Fibroblast of villous mesenchyme (primary cell): ENCODE data around the gene CCR7. TPM values are rescaled to one million over a fixed set of nuclear protein-coding genes. Genes with fewer than 3 reads are reported as not detected.

Experiments used
- DNase-seq: peaks from one replicate; pipeline ENCODE4 v3.0.0-alpha.2; 2010; ENCODE audit warnings: low read depth
- H3K4me3 ChIP-seq: 2 replicates; pipeline ENCODE4 v1.5.1; 2011; ENCODE audit warnings: low read depth, mild to moderate bottlenecking, low read length
- total RNA-seq: library from RNA; depleted of rRNA; stranded (reverse); fragments of >200 nt; gene quantifications from 2 replicates; pipeline ENCODE4 v1.2.3, GENCODE V29; 2012
- TF ChIP-seq, protein P1 (sequence below): IDR thresholded peaks from 2 replicates; pipeline ENCODE4 v1.5.1; 2012; ENCODE audit warnings: low read depth, mild to moderate bottlenecking, low read length; ENCODE audit not compliant: insufficient read depth

Gene CCR7
- total RNA-seq, 1 donor, result not detected

DNA sequence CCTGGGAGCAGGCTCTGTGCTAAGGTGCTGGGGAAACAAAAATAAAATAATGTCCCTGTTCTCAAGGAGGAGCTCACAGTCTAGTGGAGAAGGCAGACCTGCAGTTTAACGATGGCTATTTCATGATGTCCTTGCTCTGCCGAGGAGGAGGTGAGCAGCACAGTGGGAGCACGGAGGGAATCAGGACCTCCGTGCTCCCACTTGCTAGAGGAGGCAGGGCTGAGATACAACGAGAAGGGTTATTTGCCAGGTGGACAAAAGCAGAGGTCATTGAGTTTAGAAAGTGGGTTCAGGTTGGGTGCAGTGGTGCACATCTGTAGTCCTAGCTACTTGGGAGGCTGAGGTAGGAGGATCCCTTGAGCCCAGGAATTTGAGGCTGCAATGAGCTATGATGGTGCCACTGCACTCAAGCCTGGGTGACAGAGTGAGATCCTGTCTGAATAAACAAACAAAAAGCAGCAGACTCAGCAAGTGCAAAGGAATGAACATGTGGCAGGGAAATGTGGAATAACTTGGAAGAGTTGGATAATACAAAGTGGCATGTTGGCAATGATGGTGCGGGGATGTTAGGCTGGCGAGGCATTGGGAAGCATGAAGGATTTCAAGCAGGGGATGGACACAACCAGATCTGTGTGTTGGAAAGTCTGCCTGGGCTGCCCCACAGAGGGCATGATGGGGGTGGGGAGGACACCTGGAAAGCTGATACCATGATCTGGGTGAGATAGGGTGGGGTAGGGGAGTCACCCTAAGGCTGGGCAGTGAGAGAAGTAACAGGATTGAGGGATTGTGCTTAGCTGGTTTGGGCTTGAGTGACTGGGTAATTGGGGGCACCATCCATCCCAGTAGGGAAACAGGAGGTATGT, 51.0 kb downstream of the CCR7 start:
- H3K4me3 ChIP-seq, result no peak overlapping the region
- DNase-seq, result no peak
- TF ChIP-seq, protein P1, sequence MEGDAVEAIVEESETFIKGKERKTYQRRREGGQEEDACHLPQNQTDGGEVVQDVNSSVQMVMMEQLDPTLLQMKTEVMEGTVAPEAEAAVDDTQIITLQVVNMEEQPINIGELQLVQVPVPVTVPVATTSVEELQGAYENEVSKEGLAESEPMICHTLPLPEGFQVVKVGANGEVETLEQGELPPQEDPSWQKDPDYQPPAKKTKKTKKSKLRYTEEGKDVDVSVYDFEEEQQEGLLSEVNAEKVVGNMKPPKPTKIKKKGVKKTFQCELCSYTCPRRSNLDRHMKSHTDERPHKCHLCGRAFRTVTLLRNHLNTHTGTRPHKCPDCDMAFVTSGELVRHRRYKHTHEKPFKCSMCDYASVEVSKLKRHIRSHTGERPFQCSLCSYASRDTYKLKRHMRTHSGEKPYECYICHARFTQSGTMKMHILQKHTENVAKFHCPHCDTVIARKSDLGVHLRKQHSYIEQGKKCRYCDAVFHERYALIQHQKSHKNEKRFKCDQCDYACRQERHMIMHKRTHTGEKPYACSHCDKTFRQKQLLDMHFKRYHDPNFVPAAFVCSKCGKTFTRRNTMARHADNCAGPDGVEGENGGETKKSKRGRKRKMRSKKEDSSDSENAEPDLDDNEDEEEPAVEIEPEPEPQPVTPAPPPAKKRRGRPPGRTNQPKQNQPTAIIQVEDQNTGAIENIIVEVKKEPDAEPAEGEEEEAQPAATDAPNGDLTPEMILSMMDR, result no peak

DNA sequence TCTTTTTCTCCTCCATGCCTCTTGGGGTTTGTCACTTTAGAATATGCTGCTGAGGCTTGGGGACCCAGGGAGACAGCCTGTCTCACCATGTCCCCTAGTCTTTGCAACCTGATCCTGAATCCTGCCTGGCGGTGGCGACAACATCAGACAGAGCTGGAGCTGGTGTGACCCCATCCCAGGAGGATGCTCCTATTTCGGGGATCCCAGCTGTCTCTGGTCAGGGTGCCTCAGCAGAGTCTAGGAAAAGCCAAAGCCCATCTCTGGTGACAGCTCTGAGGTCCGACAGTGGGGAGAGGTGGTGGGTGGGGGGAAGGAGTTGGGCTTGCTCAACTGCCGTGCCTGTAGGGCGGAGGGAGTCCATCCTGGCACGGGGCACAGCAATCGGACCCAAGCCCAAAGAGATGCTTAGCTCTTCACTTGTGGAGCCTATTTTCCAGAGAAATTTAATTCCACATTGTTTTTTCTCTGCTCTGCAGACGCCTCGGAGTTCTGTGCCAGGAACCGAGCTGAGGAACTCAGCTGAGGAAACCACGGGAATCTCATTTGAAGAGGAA, 53.5 kb downstream of the CCR7 start:
- TF ChIP-seq, protein P1, result no peak
- DNase-seq, result no peak
- H3K4me3 ChIP-seq, result no peak overlapping the region

DNA sequence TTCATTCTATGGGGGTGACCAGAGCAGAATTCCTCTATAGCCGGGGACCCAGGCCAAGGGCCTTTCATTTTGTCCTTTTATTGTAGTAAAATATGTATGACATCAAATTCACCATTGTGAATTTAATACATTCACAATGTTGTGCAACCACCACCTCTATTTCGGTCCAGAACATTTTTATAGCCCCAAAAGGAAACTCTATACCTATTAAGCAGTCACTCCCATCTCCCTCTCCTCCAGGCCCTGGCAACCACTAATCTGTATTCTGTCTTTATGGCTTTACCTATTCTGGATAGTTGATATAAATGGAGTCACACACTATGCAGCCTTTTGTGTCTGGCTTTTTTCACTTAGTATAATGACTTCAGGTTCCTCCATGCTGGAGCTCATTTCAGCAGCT, 54.1 kb downstream of the CCR7 start:
- TF ChIP-seq, protein P1, result no peak
- H3K4me3 ChIP-seq, result no peak overlapping the region
- DNase-seq, result peak; percentile 31

DNA sequence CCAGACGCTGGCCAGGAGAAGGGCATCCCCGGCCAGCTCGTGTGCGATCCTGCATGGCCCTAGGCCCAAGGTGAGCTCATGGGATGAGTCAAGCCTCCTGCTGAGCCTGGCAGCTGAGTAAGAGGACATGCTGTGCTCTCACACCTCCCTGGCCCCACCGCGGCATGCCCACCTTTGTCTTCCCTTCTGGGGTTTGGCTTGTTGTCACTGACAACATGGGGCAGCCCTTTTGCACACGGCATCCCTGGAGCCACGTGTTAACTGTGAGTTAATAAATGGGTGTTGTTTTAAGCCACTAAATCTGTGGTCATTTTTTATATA, 55.0 kb downstream of the CCR7 start:
- H3K4me3 ChIP-seq, result no peak overlapping the region
- TF ChIP-seq, protein P1, result no peak
- no peak for DNase-seq

DNA sequence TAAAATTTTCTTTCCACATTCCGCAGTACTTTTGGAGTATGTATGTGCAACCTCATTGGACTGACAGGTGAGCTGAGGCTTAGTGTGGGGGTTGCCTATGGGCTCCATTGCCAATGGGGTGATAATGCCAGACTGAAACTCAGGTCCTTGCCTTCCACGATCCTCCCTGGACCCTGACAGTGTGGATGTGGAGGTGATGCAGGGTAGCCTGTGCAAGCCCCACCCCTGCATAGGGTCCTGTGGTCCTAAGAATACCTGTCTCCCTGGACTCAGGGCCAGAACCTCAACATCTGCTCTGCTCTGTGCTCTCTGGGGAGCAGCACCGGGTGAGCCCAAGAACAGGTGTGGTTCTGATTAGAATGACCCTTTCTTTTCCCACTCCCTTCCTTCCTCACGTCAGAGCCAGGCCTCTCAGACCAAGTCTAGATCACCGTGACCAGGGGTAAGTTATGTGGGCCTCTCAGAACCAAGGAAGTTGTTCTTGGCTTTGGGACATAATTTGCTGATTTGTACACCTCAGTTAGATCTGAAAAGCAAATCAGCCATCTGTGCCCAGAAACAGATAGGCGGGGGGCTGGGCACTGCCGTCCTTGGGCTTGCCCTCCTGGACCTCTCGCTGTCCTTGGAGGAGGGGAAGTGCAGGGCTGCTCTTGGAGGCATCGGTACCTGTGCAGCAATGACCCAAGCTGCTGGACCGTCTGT, 55.5 kb downstream of the CCR7 start:
- H3K4me3 ChIP-seq, result no peak overlapping the region
- TF ChIP-seq, protein P1, result no peak
- DNase-seq, result no peak

DNA sequence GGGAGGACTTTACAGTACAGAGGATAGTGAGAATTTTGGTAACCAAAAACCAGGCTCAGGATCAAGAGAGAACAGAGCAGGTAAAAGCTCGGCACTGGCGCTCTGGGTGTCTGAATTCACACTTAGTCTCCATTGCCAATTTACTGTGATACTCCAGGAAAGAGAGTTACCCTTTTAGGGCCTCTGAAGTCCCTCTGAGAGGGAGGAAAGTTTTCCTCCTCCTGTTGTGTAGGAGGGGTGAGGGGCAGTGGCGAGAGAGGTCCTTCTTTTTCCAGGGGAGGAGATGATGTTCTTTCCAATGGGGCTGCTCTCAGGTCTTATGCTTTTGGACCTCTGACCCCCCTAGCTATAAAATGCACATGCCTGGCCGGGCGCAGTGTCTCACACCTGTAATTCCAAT, 58.5 kb downstream of the CCR7 start:
- DNase-seq, result no peak
- no peak overlapping the region for H3K4me3 ChIP-seq
- TF ChIP-seq, protein P1, result no peak

Other genes with a start within 250 kb of the CCR7 start
- gene GJD3, start 200.7 kb downstream of the CCR7 start, total RNA-seq, result 2.2 and 2.9 TPM in 2 replicates
- 39.9 and 105 TPM in 2 replicates for gene TOP2A, start 147.6 kb downstream of the CCR7 start, total RNA-seq
- gene IGFBP4, start 122.0 kb downstream of the CCR7 start, total RNA-seq, result 188 and 225 TPM in 2 replicates
- not detected in 2 replicates for gene TNS4, start 63.8 kb downstream of the CCR7 start, total RNA-seq
- 81.2 and 108 TPM in 2 replicates for gene SMARCE1, start 82.3 kb upstream of the CCR7 start, total RNA-seq
- not detected in 2 replicates for gene KRT222, start 99.7 kb upstream of the CCR7 start, total RNA-seq
- not detected in 2 replicates for gene KRT24, start 138.3 kb upstream of the CCR7 start, total RNA-seq
- gene KRT25, start 189.9 kb upstream of the CCR7 start, total RNA-seq, result not detected in 2 replicates
- not detected in 2 replicates for gene KRT26, start 206.7 kb upstream of the CCR7 start, total RNA-seq
- gene KRT27, start 217.1 kb upstream of the CCR7 start, total RNA-seq, result not detected in 2 replicates
- not detected in 2 replicates for gene KRT28, start 234.5 kb upstream of the CCR7 start, total RNA-seq